GM19467 (cell line): ENCODE results near the gene PDK1.
"Not testable (repeated sequence)": the region's sequence is repeated elsewhere in the genome, so short reads cannot be mapped to it uniquely, and the experiment has no call there.

Experiments used
- ATAC-seq: cut with Tn5 transposase; IDR thresholded peaks from one replicate; pipeline ENCODE4 v1.9.1; 2021; ENCODE audit warnings: mild to moderate bottlenecking, moderate library complexity; ENCODE audit not compliant: unreplicated experiment

PDK1 gene

DNA sequence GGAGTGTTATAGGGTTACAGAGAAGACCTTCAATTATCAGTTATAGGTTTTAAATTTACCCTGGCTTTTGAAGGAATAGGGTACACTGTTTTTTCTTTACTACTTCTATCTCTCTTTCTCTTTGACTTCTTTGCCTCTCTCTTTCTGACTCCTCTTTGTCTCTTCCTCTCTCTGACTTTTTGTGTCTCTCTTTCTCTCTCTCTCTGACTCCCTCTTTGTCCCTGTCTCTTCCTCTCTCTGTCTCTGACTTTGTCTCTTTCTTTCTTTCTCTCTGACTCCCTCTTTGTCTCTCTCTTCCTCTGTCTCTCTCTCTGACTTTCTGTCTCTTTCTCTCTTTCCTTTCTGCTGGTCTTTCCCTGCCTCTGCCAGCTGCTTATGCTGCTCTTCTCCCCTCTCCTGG lies 36.3 kb downstream of the PDK1 start:
- not testable (repeated sequence) for ATAC-seq

DNA sequence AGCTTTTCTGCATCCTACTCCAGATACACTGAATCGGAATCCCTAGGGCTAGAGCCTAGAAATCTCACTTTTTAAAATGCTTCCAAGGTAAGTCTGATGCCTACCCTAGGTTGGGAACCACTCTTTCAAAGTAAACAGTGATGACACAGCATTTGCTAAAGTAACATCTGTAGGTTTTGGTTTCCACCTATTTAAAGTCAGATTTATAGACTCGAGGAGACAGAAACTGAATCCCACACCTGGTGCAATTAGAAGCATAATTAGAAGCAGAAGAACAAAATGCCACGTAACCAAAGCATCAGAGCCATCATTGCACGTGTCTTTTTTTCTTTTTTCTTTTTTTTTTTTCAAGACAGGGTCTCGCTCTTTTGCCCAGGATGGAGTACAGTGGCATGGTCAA lies 40.9 kb downstream of the PDK1 start:
- no peak for ATAC-seq

DNA sequence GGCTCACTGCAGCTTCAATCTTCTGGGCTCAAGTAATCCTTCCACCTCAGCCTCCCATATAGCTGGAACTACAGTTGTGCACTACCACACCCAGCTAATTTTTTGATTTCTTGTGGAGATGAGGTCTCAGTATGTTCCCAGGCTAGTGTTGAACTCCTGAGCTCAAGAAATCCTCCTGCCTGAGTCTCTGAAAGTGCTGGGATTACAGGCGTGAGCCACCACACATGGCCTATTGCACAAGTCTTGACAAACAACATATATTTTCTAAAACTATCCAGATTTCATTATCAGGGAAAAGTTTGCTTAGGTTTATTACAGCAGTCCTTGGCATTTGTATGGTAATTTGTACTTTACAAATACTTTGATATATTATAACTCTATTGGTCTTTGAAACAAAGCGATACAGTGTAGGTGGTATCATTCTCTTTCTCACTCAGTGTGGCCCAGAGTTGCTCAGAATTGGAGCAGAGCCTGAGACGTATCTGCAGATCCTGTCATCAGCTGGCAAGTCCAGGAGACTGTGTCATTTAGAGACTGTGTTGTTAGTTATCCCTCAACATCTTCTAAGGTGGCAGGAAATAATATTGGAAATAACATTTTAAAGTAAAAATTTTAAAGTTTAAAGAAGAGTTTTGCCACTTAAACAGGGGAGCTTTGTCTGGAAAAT lies 41.4 kb downstream of the PDK1 start:
- ATAC-seq = no peak

DNA sequence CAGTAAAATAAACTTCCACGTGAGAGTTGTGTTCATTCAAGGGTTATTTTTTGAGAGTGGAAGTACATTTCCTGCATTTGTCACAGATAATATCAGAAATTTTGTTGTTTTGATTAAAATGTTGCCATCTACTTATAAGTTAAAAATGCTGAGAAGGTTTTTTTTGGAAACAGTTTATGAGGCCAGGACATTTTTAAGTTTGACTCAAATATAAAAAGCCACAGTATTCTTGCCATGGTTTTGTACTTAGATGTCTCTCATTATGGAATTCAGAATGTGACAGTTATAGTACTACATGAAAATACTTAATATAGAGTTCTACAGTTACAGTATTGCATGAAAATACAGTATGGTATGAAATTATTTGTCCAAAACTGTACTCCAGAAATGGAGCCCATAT lies 44.1 kb downstream of the PDK1 start:
- no peak for ATAC-seq

DNA sequence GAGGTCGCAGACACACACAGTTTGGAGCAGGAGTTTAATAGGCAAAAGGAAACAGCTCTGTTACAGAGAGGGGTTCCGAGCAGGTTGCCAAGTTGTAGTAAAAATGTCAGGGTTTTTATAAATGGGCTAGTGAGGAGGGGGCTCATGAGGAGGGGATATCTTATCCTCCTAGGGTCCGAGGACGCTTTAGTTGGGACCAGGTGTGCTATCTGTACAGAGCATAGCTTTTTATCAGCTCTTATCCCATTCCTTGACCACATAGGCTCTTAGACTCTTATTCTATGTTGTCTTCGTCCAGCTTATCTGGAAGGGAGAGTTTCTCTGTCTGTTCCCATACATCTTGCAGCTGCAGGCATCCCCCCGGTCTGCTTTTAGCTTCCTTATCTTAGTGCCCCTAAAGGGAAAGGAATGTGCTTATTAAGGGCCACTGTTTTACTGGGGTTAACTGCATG lies 44.7 kb downstream of the PDK1 start:
- ATAC-seq = no peak

DNA sequence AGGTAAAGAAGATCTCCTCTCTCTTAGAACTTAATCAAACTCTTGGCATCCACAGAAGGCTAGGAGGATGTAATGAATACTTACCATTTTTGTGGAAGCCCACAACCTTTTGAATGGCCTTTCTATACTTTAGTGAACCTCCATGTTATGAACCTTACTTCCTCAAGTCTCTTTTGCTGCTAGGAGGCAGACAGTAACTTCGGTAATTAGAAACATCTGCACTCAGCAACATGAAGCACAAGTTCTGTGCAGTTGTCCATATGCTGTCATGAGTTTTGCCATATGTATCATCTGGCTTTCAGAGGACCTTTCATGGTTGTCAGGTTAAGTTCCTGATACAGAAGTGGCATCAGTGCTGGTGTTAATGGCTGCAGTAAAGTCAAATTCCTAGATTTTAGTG lies 50.4 kb downstream of the PDK1 start:
- no peak for ATAC-seq

DNA sequence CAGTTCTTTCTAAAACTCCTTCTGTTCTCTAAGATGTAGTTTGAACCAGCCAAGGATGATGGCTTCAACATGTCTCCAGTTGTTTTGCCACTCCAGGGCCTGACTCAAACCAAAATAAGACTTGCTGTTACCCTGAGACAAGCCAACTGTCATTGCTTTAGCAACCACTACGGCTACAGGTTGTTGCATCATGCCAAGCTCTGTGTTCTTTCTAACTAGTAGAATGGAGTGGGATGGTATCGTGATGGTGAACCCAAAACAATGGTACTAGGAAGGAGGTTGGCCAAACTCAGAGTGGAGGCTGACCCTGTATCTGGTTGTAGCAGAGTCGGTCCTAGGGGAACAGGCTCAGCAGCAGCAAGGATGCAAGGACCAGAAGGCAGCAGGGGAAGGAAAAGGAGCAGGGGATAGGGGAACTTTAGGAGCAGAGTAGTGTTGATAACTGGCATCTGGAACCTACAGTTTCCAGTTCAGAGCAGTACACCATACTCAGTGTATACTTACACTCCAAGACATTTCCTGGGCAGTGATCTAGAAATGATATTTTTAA lies 51.6 kb downstream of the PDK1 start:
- no peak for ATAC-seq

DNA sequence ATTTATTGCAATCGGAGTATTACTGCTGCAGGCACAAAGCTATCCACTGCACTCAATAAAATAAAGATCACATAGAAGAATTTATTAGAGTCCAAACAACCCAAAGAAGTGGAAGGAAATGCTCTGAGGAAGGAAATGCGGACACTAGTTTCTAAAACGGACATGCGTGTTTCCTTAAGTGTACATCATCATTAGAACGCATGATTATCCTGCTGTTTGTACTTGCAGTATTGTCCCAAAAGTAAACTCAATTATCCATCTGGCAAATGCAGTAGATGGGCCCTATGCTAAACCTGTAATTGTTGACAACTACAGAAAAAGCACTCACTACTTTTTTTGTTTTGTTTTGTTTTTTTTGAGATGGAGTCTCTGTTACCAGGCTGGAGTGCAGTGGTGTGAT lies 53.6 kb downstream of the PDK1 start:
- no peak for ATAC-seq

DNA sequence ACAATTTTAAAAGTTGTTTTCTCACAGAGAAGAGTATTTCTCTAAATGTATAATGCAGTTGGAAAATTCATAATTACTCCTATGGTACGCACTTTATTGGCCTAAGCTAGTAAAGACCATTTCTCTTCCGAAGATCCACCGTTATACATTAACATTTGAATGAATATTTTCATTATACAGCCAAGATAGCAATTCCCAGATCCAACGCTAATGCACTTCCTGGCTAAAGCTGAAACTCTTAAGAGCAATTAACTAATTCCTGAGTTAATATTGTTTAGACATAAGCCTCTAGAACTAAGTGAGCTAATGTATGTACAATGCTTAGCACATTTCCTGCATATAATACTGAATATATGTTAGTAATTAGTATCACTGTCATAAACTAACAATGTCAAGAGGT lies 56.2 kb downstream of the PDK1 start:
- ATAC-seq = no peak

DNA sequence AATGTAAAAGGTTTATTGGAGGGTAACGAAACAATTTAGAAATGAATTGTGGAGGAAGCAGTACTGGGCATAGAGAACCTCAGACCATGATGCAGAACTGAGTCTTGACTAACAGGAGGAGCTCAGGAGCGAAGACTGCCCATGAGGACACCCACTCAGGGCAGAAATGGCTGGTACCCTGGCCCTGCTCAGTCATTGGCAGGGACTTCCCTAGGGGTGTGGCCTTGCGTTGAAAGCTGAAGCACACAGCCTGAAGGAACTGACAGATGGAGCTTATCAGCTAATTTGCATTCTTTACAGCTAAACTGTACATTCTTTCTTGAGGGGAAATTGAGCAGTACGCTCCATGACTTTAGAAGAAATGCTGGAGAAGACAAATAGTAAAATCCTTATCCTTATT lies 57.1 kb downstream of the PDK1 start:
- ATAC-seq = no peak

DNA sequence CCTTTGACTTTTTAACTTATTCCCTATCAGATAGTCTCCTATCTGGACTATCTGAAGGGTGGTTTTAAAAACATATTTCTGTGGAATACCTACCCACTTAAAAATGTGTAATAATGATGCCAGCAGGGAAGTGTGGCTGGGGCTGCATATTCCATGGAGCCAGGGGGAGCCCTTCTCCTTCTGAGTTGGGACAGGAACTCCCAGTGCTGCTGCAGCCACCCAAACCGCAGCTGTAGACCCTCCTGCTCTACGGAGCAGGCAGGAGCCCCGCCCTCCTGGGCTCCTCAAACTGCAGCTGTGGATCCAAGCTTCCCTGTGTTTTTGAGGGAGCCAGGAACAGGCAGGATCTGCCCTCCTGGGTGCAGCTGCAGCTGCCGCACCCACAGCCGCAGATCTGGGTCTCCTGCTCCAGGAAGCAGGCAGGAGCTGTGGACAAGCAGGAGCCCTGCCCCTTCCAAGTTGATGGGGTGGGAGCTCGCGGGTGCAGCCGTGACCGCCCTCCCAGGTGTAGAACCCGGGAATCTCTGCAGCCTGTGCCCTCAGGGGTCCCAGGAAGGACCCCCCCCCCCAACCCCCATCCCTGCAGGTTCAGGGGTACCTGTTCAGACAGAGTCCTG lies 57.8 kb downstream of the PDK1 start:
- no peak for ATAC-seq

DNA sequence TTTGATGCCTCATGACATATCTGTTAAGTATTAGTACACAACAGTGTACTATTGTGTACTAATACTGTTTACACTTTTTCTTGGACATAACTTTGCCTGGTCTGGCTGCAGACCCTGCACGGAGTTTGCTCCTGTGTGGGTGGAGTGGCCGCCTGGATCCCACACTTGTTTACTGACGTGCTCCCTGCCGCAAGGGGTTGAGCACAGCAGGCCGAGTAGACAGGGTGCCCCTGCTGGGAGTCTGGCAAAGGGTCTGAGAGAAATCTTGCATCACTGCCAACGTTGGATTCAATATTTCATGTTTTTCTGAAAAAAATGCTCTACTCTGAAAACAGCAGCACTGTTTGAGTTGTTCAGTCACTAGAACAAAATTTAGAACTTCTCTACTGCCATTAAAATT lies 59.0 kb downstream of the PDK1 start:
- ATAC-seq = no peak

DNA sequence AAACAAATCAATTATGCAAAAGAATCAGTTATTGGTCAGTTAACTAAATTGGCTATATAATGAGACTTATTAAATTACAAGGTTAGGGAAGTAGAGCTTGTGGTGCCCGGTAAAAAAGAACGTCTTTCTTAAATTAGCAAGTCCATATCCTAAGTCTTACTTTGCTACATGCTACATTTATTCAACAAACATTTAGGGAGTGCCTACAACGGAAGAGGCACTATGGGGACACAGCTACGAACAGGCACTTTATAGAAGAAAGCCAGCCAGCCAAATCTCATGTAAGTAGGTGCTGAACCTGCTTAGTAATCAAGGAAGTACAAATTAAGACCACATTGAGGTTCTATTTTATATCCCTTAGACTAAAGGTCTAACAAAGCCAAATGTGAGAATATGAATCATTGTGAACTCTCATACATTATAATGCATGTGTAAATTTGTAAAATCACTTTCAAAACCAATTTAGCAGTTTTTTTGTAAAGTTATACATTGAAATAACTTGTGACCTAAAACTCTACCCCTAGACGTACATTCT lies 59.9 kb downstream of the PDK1 start:
- no peak for ATAC-seq

DNA sequence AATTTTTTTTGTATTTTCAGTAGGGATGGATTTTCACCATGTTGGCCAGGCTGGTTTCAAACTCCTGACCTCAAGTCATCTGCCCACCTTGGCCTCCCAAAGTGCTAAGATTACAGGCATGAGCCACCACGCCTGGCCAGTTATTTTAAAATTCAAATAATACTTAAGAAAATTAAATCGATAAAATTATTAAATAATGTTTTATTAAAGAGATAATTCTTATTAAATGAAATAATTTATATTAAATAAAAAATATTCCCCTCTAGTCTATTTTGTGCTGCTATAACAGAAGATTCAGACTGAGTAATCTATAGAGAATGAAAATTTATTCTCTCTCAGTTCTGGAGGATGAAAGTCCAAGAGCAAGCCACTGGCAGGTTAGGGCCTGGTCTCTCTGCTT lies 61.2 kb downstream of the PDK1 start:
- ATAC-seq = no peak

DNA sequence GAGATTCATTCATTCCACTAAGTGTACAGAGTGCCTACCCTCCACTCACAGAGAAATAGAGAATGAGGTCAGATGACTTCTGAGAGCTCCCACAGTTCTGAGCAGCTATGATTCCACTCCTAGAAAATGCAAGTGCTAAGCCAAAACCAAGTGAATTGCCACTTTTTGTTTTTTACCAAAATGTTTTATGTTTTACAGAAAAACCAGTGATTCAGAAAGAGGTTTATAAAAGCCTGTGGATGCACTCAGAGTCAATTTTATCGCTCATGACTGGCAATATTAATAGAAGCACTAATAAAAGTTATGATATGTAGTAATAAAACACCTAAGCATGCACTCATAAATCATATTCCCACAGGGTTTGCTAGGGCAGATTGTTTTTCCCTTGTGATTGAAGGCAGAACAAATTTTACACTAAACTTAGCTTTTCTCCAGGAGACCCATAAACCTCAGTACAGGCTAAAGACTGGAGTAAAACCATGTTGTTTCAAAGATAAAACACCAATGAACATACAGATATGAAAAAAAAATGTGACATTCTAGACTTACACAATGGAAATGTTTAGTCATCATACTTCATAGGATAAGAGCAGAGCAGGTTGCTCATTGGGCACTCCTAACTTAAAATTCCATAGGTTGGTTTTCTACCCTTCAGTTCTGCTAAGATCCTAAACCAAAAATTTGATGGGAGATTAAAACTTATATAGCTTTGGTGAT lies 67.5 kb downstream of the PDK1 start:
- ATAC-seq = no peak

DNA sequence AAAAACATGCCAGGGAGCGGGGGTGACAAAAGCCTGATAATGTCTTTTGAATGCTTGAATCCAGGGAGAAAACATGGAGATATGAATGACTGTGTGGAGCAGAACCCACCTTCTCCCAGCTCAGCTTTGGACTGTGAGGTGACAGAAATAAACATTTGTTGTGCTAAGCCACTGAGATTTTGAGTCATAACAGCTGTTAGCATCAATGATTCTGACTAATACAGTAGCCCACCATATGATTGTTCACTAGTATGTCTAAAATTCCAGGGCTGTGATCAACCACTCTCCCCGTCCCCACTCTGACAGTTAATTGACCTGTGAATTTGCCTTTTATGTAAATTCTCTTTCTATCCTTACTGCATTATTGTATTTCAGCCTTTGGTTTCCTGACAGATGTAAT lies 69.1 kb downstream of the PDK1 start:
- ATAC-seq = no peak

DNA sequence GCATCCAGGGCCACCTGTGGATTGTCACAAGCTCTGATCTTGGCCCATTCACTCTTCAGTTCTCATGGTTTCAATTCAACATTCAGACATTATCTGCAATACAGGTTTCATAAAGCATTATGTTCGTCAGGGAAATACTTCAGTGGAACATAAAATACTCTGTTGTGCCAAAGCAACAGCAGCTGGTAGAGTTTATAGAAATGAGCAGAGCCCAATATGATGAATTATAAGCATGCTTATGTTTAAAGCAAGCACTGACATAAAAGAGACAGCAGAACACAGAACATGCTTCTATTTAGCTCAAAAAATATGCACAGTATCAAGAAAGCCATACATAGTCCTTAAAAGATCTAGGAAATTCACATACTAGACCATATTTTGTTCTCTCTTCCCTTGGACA lies 71.3 kb downstream of the PDK1 start:
- ATAC-seq = no peak

DNA sequence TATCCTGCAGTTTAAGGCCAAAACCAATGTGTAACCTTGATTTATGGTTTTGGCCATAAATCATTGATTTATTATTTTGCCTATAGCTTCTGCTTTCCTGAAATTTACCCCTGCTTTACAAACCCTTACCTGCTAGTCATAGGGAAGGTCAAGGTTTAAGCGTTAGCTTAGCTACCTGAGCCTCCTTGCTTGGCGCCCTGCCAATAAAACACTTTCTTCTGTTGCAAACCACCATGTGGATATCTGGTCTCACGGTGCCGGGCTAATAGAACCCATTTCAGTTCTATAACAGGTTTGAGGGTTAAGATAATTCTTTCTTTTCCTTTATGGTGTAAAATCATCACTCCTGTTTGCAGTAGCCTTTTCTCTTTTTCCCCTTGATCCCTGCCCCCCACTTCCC lies 72.2 kb downstream of the PDK1 start:
- ATAC-seq = no peak

DNA sequence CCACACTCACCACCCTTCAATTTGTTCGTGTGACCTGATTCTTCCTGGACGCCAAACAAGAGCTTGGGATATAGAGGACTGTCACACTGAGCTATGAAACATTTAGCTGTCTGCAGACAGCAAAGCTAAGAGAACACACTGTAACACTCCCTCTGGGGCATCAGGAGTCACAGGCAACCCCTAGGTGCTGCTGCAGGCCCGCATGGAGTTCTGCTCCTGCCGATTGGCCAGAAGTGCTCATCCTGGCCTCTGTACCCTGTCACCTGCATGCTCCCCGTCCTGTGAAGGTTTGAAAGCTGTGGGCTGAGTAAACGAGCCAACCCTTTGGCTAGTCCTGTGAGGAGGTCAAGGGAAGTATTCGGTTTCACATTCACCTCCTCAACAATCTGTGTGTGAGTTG lies 73.7 kb downstream of the PDK1 start:
- ATAC-seq = no peak

DNA sequence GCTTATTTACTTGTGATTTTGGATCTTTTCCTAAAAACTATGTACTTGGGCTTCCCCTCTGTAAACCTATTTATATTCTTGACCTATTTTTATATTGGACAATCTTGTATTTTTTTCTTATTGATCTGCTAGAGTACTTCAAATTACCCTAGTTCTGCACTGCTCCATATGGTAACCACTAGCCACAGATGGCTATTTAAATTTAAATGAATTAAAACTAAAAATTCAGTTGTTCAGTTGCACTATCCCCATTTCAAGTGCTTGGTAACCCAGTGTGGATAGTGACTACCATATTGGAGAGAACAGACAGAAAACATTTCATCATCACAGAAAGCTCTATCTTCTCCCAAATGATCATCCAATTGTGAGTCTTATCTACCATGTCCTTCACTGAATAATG lies 74.3 kb downstream of the PDK1 start:
- no peak for ATAC-seq

DNA sequence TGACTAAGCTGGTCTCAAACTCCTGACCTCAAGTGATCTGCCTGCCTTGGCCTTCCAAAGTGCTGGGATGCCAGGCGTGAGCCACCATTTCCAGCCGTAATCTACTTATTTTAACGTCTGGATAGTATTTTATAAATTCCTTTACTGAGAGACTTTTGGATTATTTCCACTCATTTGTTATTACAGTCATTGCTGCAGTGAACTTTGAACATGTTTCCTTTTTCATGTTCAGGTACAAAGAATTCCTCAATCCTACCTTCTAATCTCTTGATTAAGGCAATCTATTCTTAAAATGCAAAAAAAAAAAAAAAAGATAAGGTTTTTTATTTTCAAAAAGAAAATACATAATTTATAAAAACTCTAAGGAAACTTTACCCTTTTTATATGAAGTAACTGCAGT lies 78.6 kb downstream of the PDK1 start:
- no peak for ATAC-seq

DNA sequence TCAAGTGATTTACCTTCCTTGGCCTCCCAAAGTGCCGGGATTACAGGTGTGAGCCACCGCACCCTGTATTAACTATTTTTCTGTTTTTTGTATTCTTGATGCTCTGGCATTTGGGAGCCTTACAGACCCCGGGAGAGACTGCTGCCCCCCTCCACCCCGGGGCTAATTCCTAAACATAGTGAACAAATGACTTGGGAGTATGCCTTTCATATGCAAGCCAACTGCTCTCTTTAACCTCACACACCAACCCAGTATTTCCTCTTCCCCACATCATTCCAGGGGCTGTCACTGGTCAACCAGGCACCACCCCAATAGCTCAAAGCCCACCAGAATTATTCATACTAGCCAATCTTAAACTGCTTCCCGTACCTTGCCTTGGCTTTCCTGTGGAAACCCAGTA lies 79.7 kb downstream of the PDK1 start:
- ATAC-seq = no peak
